GM18909 (cell line): ENCODE results near the gene RAB40C.
"Not testable (repeated sequence)": the region's sequence is repeated elsewhere in the genome, so short reads cannot be mapped to it uniquely, and the experiment has no call there.

Experiments used
- ATAC-seq: cut with Tn5 transposase; IDR thresholded peaks from one replicate; pipeline ENCODE4 v1.9.1; 2021; ENCODE audit warnings: mild to moderate bottlenecking; ENCODE audit not compliant: unreplicated experiment, poor library complexity

The RAB40C gene

DNA sequence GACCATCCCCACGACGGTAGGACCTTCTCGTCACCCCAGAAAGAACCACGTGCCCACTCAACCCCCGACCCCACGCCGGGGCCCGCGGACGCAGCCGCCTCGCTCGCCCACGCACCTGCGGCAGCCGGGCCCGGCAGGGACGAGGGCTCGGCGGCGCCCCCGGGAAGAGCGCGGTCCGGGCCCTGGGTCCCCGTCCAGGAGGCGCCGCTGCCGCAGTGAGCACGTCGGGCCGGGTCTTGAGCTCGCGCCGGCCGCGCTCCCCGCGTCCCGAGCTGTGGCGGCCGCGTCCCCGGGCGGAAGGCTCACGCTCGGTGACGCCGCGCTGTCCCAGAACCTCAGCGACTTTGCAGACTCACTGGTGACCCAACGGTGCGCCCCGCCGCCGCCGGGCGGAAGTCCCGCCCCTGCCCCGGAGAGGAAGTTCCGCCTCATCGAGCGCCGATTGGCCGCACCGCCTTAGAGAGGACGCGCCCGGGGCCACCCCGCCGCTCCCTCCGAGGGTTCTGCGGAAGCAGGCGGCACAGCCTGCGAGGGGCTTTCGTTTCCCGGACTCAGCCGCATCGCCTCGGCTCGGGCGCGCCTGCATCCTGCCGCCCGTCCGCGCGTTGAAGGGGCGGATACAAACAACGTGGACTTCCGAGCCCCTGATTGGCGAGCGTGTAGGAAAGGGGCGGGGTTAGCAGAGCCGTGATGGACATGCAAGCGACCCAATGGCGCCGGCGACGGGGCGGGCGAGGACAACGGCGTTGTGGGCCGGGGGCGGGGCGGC is 793 bp upstream of the RAB40C start:
- ATAC-seq: peak; percentile 73

DNA sequence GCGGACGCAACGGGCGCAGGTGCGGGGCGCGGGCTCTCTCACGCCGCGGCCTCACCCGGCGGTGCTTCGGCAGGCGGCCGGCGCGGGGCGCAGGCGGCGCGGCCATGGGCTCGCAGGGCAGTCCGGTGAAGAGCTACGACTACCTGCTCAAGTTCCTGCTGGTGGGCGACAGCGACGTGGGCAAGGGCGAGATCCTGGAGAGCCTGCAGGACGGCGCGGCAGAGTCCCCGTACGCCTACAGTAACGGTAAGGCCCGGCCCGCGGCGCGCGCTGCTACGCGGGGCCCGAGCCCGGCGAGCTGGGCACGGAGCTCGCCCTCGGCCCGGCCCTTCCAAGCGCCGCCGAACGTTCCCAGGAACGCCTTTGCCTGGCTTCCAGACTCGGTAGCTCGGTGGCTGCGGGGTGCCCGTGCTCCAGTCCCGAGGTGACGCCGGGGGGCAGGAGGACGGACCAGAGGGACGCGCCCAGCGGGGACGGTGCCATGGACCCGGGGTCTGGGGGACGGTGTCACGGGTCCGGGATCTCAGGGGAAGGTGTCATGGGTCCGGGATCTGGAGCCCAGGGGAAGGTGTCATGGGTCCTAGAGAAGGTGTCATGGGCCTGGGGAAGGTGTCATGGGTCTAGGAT is 435 bp downstream of the RAB40C start:
- ATAC-seq: peak; percentile 1

DNA sequence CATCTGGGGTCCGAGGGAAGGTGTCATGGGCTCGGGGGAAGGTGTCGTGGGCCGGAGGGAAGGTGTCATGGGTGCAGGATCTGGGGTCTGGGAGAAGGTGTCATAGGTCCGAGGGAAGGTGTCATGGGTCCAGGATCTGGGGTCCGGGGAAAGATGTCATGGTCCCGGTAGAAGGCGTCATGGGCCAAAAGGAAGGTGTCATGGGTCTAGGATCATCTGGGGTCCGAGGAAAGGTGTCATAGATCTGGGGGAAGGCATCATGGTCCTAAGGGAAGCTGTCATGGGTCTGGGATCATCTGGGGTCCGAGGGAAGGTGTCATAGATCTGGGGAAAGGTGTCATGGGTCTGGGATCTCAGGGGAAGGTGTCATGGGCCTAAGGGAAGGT is 942 bp downstream of the RAB40C start:
- no peak for ATAC-seq

DNA sequence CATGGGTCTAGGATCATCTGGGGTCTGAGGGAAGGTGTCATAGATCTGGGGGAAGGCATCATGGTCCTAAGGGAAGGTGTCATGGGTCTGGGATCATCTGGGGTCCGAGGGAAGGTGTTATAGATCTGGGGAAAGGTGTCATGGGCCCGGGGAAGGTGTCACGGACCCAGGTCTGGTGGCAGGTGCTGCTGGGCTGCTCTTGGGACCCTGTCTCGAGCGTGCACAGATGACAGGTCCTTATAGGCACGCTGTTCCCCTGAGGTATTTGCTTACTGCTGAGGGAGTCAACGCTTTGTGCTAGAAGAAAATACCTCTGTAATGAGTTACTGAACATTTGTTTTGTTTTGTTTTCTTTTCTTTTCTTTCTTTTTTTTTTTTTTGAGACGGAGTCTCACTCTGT is 1.4 kb downstream of the RAB40C start:
- no peak for ATAC-seq

DNA sequence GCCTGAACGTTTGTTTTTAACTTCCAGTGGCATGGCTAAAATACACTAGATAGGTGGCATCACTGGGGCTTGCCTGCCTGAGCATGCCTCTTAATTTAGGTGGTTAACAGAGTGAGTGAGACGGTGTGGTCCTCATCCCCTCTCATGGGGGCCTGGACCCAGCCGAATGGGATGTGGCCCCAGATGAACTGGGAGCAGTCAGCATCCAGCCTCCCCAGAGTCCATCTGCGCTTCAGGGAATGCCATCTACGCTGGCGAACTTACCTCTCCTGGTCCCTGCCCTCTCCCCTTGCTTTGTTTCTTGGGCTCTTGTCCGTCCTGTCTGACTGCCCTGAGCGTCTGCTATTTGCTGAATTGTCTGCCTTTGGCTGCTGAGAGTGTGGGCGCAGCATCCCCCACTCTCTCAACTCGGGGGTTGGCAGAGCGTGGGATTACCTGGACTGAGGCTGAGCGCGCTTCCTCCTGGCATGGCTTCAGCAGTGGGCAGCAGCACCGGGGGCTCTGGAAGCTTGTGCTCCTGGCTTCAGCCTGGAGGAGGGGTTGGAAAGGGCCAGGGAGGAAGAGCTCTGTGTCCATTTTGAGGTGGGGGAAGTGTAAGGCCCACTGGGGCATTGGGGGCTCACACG is 2.1 kb downstream of the RAB40C start:
- no peak for ATAC-seq

DNA sequence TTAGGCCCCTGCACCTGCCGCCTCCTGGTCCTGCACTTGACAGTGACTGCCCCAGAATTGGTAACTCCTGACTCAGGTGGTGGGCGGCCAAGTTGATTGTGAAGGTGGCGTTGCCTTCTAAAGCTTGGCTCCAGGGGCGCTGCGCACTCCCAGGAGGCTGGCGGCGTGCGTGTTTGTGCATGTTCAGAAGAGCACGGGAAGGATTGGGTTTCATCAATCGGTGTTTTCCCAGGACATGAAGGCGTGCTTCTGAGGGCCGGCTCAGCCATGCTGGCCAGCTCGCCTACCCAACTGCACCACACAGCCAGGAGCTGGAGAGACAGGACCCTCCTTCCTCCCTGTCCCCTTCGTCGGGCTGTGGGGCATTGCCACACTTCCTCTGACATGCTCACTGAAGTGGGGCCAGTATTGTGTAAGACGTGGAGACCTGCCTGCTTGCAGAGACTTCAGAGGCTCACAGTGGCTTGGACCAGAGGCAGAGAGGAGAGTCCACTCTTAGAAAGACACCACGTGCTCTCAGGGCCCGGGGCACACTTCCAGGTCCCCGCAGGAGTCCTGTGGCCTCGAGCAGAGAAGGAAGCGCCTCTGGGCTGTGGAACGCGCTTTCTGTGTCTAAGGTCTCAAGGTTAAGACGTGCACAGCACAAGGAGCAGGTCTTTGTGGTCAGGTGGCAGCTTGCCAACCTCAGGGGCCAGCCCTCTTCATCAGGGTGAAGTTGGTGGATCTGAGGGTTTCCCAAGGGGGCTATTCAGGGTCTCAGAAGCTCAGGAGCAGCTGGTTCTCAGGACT is 2.8 kb downstream of the RAB40C start:
- ATAC-seq: no peak

DNA sequence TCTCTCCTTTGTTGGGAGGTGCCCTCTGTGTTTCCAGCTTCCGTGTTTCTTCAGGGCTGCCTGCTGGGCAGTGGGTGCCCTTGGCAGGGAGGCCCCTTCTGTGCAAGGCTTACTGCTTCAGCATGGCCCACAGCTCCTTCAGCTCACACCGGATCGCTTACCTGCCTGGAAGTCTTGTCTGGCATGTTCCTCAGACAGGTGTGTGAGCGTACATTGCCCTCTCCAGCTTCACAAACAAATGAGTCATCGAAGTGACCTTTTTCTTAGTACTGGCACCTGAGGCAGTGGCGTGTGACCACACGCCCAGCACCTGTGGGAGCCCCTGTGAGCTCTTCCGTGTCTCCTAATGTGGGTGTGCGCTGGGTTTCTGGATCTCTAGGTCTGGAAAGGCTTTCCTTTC is 3.5 kb downstream of the RAB40C start:
- ATAC-seq: no peak

DNA sequence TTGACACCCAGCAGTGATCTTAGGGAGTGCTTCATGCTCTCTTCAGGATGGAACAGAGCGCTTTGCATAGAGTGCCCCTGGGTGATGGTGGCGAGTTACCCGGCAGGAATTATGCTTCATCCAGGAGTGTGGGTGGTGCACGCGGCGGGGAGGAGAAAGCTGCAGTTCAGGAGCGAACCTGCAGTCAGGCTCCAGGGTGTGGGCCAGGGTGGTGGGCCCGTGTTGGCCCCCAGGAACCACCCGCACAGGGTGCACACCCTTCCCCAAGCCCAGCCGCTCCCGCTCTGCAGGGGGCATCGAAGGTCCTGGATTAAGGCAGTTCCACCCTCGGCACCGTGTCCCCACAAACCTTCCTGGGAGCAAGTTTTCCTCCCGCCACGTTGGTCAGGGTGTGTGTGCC is 3.9 kb downstream of the RAB40C start:
- no peak for ATAC-seq

DNA sequence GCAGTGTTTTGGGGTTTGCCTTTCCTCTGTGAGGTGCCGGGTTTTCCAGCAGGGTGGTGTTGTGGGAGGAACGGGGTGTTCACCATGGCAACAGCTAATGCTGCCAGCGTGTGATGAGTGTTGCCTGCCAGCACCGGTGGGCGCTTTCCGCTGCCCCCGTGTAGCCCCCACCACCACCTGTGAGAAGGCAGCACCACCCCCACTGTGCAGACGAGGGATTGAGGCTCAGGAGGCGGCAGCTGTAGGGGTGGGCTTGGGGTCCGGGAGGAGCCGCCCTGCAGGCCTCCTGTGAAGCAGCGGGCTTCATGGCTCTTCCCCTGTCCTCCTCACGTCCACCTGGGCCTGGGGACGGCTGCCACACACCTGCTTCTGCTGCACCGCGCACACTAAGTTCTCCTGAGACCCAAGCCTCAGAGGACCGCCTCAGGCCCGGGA is 5.2 kb downstream of the RAB40C start:
- no peak for ATAC-seq

DNA sequence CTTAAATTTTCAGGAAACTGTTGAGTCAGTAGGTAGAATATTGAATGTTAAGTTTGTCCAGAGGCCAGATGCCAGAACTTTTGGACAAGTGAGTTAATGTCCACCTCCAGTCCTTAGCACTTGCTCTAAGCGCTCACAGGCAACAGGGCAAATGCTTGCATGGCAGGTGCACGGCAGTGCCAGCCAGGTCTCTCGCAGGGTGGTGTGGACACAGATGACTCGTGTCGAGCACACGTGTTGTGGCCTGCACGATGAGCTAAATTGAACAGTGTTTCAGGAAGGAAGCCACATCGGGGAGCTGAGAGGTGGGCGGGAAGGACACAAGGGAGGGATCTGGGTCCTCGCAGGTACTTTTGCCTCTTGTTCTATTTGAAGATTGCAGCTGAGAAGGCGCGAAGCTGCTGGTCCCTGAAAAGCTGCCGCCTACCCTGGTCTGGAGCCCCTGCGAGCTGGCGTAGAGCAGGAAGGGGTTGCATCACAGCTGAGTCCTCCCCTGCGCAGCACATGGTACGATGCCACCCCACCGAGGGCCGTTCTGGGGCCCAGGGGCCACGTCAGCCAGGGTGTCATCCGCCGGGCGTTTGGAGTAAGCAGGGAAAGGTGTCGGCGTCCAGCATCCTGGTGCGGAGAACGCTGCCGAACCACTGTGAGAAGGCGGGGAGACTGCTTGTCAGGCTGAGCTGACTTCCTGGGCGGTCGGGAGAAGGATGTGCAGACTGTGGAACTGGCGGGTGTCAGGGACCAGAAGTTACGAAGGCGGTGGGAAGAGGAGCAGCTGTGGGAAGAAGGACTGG is 6.3 kb downstream of the RAB40C start:
- no peak for ATAC-seq

DNA sequence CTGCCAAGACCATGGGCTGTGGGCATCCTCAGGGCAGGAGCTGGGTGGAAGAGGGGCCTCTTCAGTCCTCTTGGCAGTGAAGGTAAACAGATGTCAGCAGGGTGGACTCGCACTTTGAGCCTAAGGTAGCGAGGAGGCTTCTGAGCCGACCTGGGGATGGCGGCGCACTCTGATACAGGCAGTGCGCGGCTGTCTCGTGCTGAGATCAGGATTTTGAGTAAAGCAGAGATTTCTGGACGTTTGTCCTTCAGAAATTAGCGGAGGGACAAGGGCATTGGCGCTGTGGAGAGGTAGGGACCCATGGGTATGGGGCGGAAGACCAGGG is 6.8 kb downstream of the RAB40C start:
- no peak for ATAC-seq

DNA sequence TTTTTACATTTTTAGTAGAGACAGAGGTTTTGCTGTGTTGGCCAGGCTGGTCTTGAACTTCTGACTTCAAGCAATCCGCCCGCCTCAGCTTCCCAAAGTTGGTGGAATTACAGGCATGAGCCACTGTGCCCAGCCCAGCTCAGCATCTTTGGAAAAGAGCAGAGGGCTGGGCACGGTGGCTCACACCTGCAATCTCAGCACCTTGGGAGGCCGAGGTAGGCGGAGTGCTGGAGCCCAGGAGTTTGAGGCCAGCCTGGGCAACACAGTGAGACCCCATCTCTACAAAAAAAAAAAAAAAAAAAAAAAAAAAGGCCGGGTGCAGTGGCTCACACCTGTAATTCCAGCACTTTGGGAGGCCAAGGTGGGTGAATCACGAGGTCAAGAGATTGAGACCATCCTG is 7.8 kb downstream of the RAB40C start:
- ATAC-seq: not testable (repeated sequence)

DNA sequence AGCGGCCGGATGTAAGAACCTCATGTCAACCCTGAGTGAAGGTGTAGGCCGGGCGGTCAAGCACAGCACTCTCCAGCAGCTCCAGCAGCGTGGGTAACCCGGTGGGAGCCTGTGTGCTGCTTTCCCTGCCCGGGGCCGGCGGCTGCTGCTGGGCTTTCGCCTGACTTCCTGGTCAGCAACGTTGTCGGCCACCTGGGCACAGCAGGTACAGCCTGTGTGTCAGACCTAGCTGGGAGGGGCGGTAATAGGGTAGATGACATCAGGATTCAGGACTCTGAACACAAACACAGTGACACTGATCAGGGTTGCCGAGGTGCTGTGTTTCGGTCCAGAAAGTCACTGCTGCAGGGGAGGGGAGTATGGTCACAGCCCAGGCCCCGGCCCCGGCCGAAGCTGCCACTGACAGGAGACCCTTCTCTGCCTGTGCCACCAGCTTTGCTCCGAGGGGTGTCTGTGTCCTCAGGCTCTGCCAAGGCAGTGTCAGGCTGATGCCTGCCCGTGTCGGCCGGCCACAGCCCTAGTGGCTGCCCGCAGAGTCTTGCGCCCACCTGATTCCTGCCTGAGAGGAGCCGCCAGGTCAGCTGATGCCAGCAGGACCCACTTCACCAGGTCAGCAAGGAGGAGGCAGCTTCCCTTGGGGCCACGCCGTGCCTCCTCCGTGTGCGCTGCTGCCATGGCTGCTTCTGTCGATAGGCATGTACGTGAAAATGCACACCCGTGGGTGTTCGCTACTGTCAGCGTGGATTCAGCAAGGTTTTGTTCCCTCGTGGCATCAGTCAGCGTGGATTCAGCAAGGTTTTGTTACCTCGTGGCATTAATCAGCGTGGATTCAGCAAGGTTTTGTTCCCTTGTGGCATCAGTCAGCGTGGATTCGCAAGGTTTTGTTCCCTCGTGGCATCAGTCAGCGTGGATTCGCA is 9.2 kb downstream of the RAB40C start:
- ATAC-seq: no peak

DNA sequence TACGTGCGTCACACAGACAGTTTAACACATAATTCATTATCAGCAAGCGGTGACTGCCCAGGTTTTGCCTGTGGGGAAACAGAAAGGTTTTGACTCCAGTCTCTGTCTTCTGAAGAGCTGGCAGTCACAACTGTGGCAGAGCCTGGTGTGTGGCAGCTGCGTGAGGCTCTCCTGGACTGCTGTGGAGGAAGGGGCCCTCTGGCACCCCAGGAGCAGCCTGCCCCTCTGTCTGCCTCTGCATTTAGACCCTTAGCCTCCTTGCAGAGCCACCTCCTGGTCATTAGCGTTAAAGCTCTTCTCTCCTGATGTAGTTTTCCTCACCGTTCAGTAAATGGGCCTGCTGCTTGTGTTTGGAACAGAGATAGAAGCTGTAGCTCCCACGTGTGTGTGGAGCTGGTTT is 10.9 kb downstream of the RAB40C start:
- ATAC-seq: no peak

DNA sequence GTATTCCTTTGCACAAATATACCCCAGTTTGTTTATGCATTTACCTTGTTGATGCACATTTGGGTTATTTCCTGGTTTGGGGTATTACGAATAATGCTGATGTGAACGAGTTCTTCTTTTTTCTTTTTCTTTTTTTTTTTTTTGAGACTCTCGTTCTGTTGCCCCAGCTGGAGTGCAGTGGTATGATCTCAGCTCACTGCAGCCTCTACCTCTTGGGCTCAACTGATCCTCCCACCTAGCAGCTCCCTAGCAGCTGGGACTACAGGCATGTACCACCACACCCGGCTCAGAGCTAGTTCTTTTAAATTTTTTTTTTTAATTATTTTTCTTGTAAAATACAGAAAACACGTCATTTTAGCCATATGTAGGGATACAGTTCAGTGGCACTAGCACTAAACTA is 14.1 kb downstream of the RAB40C start:
- ATAC-seq: no peak

DNA sequence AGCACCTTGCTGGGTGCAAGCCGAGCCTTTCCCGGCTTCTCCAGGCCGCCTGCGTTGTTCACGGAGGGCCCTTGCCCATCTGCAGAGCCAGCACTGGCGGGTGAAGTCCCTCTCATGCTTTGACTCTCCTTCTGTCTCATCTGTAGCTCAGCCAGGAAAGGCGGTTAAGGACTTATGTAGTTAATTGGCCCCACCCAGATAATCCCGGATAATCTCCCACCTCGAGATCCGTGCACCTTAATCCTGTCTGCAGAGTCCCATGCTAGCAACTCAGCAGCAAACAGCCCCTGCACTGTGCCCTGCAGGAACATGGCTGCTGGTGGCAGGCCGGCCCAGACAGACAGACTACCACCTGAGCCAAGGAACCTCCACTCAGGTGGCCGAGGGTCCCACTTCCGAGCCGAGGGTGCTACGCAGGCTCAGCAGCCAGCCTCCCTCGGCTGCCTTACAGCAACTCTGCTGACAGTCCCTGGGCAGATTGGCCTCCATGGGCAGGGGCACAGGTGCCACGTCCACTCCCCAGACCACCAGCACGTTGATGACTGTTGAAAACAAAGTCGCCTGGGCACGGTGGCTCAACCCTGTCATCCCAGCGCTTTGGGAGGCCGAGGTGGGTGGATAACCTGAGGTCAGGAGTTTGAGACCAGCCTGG is 16.9 kb downstream of the RAB40C start:
- ATAC-seq: no peak

DNA sequence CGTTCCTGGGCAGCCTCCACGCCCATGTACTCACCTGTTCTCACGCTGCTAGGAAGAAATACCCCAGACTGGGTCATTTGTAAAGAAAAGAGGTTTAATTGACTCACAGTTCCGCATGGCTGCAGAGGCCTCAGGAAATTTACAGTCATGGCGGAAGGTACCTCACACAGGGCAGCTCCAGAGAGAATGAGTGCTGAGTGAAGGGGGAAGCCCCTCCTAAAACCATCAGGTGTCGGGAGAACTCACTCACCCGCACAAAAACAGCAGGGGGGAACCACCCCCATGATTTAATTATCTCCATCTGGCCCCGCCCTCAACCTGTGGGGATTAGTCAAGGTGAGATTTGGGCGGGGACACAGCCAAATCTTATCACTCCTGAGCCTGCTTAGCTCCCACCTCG is 18.2 kb downstream of the RAB40C start:
- no peak for ATAC-seq

DNA sequence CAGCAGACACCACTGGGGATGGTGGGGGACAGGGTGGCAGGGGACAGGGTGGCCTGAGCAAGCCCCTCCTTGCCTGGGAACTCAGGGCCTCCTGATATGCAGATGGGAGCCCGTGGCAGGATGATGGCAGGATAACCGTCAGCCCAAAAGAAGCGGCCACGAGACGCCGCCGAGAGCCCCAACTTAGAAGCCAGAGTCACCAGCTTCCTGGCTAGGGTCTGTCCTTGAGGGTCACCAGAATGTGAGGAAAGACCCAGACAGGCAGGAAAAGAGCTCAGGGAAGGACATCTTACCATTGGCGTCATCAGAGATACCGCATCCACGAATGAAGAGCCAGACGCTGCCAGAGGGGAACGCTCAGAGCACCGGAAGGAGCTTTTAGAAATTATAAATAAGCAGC is 19.4 kb downstream of the RAB40C start:
- ATAC-seq: no peak

DNA sequence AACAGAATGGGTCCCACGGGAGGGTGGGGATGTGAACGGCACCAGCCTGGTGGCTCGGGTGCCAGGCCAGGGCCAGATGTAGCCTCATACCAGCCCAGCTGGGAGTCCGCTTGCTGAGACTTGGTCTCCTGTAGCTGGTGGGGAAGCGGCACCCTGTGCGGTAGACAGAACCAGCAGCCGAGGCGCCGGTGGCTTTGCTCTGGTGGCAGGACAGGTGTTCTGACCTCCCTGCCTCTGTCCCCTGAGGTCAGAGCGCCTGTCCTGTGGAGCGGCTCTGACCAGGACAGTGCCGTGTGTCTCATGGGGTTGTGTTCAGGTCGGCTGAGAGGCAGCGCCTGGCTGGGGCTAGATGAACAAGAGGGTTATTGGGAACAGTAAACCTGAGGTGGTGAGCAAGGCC is 20.1 kb downstream of the RAB40C start:
- ATAC-seq: no peak
